HEK293 (cell line): ENCODE results near the gene C14orf93.

ENCODE experiments used
- GLI2 ChIP-seq: fragments of 450-650 bp; formaldehyde crosslinking; IDR thresholded peaks from 2 replicates; pipeline ENCODE4; 2017; ENCODE audit warnings: missing biosample characterization, missing genetic modification characterization, low read depth, borderline replicate concordance
- KLF10 ChIP-seq: fragments of 450-650 bp; IDR thresholded peaks from 2 replicates; pipeline ENCODE4 v1.5.1; 2018; ENCODE audit warnings: missing biosample characterization, mild to moderate bottlenecking, missing genetic modification characterization
- KLF7 ChIP-seq: fragments of 450-650 bp; formaldehyde crosslinking; IDR thresholded peaks from 2 replicates; pipeline ENCODE4 v1.5.1; 2016; ENCODE audit warnings: missing biosample characterization, missing genetic modification characterization, borderline replicate concordance
- REPIN1 ChIP-seq: fragments of 450-650 bp; formaldehyde crosslinking; IDR thresholded peaks from 2 replicates; pipeline ENCODE4 v1.5.1; 2017; ENCODE audit warnings: missing biosample characterization, missing genetic modification characterization, low read depth
- SP2 ChIP-seq: fragments of 450-650 bp; formaldehyde crosslinking; IDR thresholded peaks from 2 replicates; pipeline ENCODE4 v1.5.1; 2016; ENCODE audit warnings: missing biosample characterization, missing genetic modification characterization
- TRIM28 ChIP-seq: IDR thresholded peaks from 2 replicates; pipeline ENCODE4 v1.6.1; 2011; ENCODE audit warnings: low read length, control low read depth, borderline replicate concordance
- ZBTB20 ChIP-seq: fragments of 450-650 bp; formaldehyde crosslinking; IDR thresholded peaks from 2 replicates; pipeline ENCODE4 v1.5.1; 2016; ENCODE audit warnings: missing biosample characterization, missing genetic modification characterization
- ZNF121 ChIP-seq: fragments of 450-650 bp; formaldehyde crosslinking; IDR thresholded peaks from 2 replicates; pipeline ENCODE4 v1.5.1; 2016; ENCODE audit warnings: missing biosample characterization, missing genetic modification characterization
- ZNF2 ChIP-seq: fragments of 450-650 bp; formaldehyde crosslinking; IDR thresholded peaks from 2 replicates; pipeline ENCODE4 v1.5.1; 2016; ENCODE audit warnings: missing biosample characterization, missing genetic modification characterization
- ZNF324 ChIP-seq: fragments of 450-650 bp; formaldehyde crosslinking; IDR thresholded peaks from 2 replicates; pipeline ENCODE4 v1.5.1; 2016; ENCODE audit warnings: missing biosample characterization, missing genetic modification characterization
- ZNF335 ChIP-seq: fragments of 450-650 bp; formaldehyde crosslinking; conservative IDR thresholded peaks from 2 replicates; pipeline ENCODE4 v1.5.1; 2016; ENCODE audit warnings: missing biosample characterization, missing genetic modification characterization
- ZNF561 ChIP-seq: fragments of 450-650 bp; IDR thresholded peaks from 2 replicates; pipeline ENCODE4 v1.5.1; 2018; ENCODE audit warnings: missing biosample characterization, missing genetic modification characterization, borderline replicate concordance
- ZNF610 ChIP-seq: fragments of 450-650 bp; formaldehyde crosslinking; IDR thresholded peaks from 2 replicates; pipeline ENCODE4 v1.5.1; 2016; ENCODE audit warnings: missing biosample characterization, missing genetic modification characterization, borderline replicate concordance
- ZNF623 ChIP-seq: fragments of 450-650 bp; formaldehyde crosslinking; IDR thresholded peaks from 2 replicates; pipeline ENCODE4 v1.5.1; 2016; ENCODE audit warnings: missing biosample characterization, missing genetic modification characterization
- ZNF76 ChIP-seq: fragments of 450-650 bp; formaldehyde crosslinking; IDR thresholded peaks from 2 replicates; pipeline ENCODE4; 2016; ENCODE audit warnings: low read depth, missing biosample characterization, missing genetic modification characterization, borderline replicate concordance
- TF ChIP-seq, protein P1 (sequence below): fragments of 450-650 bp; formaldehyde crosslinking; optimal IDR thresholded peaks from 2 replicates; pipeline ENCODE3; 2016; ENCODE audit warnings: missing biosample characterization, mild to moderate bottlenecking, missing genetic modification characterization
- TF ChIP-seq, protein P2 (sequence below): fragments of 450-650 bp; formaldehyde crosslinking; IDR thresholded peaks from 2 replicates; pipeline ENCODE4 v1.5.1; 2016; ENCODE audit warnings: missing biosample characterization, missing genetic modification characterization
- TF ChIP-seq, protein P3 (sequence below): fragments of 450-650 bp; formaldehyde crosslinking; conservative IDR thresholded peaks from 2 replicates; pipeline ENCODE4 v1.5.1; 2016; ENCODE audit warnings: low read depth, missing biosample characterization, missing genetic modification characterization
- TF ChIP-seq, protein P4 (sequence below): fragments of 450-650 bp; formaldehyde crosslinking; IDR thresholded peaks from 2 replicates; pipeline ENCODE4 v1.5.1; 2017; ENCODE audit warnings: missing biosample characterization, missing genetic modification characterization
- TF ChIP-seq, protein P5 (sequence below): fragments of 450-650 bp; formaldehyde crosslinking; IDR thresholded peaks from 2 replicates; pipeline ENCODE4 v1.5.1; 2016; ENCODE audit warnings: missing biosample characterization, missing genetic modification characterization
- TF ChIP-seq, protein P6 (sequence below): fragments of 450-650 bp; formaldehyde crosslinking; conservative IDR thresholded peaks from 2 replicates; pipeline ENCODE4 v1.5.1; 2016; ENCODE audit warnings: low read depth, missing biosample characterization, missing genetic modification characterization

The C14orf93 gene

DNA sequence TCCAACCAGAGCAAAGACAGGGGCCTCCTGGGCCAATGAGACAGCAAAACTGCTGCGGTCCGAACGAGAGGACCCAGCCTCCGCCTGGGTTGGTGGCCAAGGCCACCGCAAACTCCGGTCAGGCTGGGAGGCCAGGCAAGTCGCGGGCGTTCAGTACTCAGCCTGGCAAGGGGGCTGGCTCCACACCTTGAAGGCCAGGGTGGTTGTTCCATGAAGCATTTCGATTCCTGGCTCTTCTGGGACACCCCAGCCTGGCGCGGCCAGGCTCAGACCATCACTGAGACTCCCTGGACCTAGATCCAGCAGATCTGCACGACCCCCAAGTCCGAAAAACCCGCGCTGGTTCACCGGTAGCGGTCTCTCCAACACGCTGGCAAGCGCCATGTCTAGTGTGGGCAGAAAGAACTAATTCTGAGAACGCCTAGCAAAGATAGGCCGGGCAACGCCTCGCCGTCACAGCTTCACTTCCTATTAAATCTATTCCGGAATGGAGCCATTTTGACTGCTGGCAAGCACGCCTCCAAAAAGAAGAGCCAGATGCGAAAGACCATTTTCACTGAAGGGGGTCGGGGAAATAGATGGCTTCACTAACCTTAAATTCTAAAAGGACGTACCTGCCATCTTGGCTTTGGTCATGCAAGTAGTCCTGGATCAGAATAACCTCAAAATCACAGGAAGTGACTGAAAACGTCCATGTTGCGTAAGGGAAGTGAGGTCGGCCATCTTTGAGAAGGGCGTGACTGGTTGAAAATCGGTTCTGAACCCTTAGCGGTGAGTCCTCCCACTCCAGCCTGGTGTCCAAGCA is 24.8 kb upstream of the C14orf93 start, which contains the start of gene PSMB5 (continued):
- TF ChIP-seq, protein P1, sequence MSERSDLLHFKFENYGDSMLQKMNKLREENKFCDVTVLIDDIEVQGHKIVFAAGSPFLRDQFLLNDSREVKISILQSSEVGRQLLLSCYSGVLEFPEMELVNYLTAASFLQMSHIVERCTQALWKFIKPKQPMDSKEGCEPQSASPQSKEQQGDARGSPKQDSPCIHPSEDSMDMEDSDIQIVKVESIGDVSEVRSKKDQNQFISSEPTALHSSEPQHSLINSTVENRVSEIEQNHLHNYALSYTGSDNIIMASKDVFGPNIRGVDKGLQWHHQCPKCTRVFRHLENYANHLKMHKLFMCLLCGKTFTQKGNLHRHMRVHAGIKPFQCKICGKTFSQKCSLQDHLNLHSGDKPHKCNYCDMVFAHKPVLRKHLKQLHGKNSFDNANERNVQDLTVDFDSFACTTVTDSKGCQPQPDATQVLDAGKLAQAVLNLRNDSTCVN (tag by site-specific recombination), result peak; percentile 34
- TF ChIP-seq ZNF610 (tag by site-specific recombination) (peak; percentile 38; the same call in 1 of the 2 replicates), ZNF324 (tag by site-specific recombination) (peak; percentile 46), ZNF2 (tag by site-specific recombination) (0 out of 2 replicates have a peak, but pooled peaks have one; percentile 51), TRIM28 (peak; percentile 61; the same call in 1 of the 2 replicates), ZNF561 (tag by site-specific recombination) (peak; percentile 95), ZNF623 (tag by site-specific recombination) (peak; percentile 16; the same call in 1 of the 2 replicates), KLF10 (tag by site-specific recombination) (peak; percentile 54; the same call in 1 of the 2 replicates), REPIN1 (tag by site-specific recombination) (no peak), ZBTB20 (tag by site-specific recombination) (peak; percentile 88), ZNF121 (no peak), SP2 (tag by site-specific recombination) (peak; percentile 62), ZNF335 (tag by site-specific recombination) (peak; percentile 87), ZNF76 (tag by site-specific recombination) (peak; percentile 91), KLF7 (tag by site-specific recombination) (peak; percentile 10; the same call in 1 of the 2 replicates), GLI2 (tag by site-specific recombination) (no peak)
- TF ChIP-seq, protein P2, sequence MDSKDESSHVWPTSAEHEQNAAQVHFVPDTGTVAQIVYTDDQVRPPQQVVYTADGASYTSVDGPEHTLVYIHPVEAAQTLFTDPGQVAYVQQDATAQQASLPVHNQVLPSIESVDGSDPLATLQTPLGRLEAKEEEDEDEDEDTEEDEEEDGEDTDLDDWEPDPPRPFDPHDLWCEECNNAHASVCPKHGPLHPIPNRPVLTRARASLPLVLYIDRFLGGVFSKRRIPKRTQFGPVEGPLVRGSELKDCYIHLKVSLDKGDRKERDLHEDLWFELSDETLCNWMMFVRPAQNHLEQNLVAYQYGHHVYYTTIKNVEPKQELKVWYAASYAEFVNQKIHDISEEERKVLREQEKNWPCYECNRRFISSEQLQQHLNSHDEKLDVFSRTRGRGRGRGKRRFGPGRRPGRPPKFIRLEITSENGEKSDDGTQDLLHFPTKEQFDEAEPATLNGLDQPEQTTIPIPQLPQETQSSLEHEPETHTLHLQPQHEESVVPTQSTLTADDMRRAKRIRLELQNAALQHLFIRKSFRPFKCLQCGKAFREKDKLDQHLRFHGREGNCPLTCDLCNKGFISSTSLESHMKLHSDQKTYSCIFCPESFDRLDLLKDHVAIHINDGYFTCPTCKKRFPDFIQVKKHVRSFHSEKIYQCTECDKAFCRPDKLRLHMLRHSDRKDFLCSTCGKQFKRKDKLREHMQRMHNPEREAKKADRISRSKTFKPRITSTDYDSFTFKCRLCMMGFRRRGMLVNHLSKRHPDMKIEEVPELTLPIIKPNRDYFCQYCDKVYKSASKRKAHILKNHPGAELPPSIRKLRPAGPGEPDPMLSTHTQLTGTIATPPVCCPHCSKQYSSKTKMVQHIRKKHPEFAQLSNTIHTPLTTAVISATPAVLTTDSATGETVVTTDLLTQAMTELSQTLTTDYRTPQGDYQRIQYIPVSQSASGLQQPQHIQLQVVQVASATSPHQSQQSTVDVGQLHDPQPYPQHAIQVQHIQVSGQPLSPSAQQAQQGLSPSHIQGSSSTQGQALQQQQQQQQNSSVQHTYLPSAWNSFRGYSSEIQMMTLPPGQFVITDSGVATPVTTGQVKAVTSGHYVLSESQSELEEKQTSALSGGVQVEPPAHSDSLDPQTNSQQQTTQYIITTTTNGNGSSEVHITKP (tag by site-specific recombination), result peak; percentile 94
- TF ChIP-seq, protein P3, sequence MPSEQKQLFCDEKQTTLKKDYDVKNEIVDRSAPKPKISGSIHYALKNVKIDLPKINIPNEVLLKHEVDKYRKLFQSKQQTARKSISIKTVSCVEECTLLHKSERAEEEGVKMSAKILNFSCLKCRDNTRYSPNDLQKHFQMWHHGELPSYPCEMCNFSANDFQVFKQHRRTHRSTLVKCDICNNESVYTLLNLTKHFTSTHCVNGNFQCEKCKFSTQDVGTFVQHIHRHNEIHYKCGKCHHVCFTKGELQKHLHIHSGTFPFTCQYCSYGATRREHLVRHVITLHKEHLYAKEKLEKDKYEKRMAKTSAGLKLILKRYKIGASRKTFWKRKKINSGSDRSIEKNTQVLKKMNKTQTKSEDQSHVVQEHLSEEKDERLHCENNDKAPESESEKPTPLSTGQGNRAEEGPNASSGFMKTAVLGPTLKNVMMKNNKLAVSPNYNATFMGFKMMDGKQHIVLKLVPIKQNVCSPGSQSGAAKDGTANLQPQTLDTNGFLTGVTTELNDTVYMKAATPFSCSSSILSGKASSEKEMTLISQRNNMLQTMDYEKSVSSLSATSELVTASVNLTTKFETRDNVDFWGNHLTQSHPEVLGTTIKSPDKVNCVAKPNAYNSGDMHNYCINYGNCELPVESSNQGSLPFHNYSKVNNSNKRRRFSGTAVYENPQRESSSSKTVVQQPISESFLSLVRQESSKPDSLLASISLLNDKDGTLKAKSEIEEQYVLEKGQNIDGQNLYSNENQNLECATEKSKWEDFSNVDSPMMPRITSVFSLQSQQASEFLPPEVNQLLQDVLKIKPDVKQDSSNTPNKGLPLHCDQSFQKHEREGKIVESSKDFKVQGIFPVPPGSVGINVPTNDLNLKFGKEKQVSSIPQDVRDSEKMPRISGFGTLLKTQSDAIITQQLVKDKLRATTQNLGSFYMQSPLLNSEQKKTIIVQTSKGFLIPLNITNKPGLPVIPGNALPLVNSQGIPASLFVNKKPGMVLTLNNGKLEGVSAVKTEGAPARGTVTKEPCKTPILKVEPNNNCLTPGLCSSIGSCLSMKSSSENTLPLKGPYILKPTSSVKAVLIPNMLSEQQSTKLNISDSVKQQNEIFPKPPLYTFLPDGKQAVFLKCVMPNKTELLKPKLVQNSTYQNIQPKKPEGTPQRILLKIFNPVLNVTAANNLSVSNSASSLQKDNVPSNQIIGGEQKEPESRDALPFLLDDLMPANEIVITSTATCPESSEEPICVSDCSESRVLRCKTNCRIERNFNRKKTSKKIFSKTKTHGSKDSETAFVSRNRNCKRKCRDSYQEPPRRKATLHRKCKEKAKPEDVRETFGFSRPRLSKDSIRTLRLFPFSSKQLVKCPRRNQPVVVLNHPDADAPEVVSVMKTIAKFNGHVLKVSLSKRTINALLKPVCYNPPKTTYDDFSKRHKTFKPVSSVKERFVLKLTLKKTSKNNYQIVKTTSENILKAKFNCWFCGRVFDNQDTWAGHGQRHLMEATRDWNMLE (tag by site-specific recombination), result peak; percentile 90
- TF ChIP-seq, protein P4, sequence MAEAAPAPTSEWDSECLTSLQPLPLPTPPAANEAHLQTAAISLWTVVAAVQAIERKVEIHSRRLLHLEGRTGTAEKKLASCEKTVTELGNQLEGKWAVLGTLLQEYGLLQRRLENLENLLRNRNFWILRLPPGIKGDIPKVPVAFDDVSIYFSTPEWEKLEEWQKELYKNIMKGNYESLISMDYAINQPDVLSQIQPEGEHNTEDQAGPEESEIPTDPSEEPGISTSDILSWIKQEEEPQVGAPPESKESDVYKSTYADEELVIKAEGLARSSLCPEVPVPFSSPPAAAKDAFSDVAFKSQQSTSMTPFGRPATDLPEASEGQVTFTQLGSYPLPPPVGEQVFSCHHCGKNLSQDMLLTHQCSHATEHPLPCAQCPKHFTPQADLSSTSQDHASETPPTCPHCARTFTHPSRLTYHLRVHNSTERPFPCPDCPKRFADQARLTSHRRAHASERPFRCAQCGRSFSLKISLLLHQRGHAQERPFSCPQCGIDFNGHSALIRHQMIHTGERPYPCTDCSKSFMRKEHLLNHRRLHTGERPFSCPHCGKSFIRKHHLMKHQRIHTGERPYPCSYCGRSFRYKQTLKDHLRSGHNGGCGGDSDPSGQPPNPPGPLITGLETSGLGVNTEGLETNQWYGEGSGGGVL (tag by site-specific recombination), result no peak
- TF ChIP-seq, protein P5, sequence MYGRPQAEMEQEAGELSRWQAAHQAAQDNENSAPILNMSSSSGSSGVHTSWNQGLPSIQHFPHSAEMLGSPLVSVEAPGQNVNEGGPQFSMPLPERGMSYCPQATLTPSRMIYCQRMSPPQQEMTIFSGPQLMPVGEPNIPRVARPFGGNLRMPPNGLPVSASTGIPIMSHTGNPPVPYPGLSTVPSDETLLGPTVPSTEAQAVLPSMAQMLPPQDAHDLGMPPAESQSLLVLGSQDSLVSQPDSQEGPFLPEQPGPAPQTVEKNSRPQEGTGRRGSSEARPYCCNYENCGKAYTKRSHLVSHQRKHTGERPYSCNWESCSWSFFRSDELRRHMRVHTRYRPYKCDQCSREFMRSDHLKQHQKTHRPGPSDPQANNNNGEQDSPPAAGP (tag by site-specific recombination), result peak; percentile 33; the same call in 1 of the 2 replicates
- TF ChIP-seq, protein P6, sequence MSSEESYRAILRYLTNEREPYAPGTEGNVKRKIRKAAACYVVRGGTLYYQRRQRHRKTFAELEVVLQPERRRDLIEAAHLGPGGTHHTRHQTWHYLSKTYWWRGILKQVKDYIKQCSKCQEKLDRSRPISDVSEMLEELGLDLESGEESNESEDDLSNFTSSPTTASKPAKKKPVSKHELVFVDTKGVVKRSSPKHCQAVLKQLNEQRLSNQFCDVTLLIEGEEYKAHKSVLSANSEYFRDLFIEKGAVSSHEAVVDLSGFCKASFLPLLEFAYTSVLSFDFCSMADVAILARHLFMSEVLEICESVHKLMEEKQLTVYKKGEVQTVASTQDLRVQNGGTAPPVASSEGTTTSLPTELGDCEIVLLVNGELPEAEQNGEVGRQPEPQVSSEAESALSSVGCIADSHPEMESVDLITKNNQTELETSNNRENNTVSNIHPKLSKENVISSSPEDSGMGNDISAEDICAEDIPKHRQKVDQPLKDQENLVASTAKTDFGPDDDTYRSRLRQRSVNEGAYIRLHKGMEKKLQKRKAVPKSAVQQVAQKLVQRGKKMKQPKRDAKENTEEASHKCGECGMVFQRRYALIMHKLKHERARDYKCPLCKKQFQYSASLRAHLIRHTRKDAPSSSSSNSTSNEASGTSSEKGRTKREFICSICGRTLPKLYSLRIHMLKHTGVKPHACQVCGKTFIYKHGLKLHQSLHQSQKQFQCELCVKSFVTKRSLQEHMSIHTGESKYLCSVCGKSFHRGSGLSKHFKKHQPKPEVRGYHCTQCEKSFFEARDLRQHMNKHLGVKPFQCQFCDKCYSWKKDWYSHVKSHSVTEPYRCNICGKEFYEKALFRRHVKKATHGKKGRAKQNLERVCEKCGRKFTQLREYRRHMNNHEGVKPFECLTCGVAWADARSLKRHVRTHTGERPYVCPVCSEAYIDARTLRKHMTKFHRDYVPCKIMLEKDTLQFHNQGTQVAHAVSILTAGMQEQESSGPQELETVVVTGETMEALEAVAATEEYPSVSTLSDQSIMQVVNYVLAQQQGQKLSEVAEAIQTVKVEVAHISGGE (tag by site-specific recombination), result no peak; the same call in none of the 2 replicates
